ENCODE data around the gene MACROD2.

MACROD2 gene

DNA sequence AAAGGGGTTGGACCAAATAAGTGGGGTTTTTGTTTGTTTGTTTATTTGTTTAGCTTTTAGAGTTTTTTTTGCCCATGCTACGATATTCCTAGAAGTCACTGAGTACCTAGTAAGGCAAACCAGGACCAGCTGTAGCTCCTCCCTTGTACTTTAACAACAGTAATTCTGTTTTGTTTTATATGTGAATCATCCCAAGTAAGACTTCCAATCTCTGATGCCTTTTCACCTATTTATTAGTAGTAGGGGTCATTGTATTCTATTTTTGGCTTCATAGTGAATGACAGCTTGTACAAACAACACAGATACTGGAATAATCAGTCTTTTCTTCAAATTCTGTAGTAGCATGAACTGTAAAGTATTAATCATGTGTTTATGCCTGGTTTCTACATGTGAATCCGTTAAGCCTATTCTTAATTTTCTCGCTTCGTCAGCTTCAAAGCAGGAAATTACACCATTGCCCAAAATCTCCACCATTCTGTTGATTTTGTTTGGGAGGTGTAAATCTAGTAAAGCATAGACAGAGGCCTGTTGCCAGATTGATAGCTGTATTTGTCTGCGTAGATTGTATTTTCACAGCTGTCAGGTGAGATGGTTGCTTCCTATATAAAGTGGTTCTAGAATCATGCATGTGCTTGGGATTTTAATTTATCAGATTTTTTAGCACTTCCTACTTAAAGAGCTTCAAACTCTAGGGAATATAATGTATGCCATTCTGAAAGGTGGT is 493.6 kb downstream of the MACROD2 start:
- DNase-seq, result no peak

DNA sequence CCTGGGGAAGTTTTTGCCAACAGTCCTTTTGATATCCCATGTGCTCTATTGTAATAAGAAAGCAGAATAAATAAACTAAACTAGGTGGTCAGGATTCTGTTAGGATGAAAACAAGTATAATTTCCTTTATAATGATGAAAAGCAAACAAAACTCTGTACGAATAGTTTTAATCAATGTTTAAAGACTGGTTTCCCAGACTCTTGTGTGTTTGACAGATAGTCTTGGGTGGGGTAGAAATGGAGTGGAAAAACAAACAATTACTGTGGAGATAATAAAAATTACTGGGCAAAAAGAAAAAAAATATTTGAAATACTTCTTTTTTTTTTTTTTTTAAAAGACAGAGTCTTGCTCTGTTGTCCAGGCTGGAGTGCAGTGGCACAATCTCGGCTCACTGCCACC is 494.2 kb downstream of the MACROD2 start:
- no peak for DNase-seq

DNA sequence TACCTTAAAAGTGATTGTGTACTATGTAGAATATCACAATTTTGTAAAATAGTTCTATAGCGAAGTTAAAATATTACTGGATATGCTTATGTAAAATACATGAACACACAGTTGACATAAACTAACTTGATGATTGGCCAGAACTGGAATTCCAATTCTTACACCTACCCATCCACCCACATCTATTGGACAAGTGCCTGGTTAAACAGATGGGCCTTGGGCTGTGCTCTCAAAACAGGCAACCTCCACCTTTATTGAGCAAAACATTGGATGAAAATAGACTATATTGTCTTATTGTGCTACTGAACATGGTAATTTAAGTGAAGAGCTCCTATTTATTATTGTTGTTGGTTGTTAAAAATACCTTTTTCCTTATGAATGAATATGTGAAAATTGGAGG is 496.1 kb downstream of the MACROD2 start:
- no peak for DNase-seq

DNA sequence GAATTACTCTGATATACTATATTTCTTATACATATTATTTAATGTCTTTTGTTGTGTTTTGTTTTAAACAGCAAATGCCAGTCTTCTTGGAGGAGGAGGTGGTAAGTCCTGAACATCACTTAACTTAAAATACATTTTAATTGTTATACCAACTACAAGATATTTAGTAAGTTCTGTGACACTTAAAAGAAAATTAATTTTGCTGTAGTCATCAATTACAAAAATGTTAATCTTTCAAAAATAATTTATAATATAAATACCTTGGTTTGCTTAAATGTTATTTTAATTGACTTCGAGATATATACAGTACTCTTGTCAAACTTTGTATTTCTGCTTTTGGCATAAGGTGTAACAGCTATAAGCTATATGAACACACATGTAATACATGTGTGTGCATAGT is 498.1 kb downstream of the MACROD2 start:
- no peak for DNase-seq

DNA sequence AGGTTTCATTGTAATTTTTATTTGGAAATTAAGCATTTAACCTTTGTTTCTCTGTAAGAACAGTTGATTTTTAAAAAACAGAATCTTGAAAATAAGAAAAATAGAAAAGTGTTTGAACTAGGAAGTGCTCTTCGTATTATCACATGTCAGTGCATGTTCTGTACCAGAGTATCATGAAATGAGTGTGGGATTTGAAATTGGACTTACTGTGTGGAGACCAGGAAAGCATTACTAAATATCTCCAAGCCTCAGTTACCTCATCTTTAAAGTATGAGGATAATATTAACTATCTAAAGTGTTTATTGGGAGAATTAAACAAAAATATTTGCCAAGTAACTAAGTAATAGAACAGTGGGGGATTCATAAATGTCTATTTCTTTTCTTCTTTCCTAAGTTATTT is 499.0 kb downstream of the MACROD2 start:
- no peak for DNase-seq

DNA sequence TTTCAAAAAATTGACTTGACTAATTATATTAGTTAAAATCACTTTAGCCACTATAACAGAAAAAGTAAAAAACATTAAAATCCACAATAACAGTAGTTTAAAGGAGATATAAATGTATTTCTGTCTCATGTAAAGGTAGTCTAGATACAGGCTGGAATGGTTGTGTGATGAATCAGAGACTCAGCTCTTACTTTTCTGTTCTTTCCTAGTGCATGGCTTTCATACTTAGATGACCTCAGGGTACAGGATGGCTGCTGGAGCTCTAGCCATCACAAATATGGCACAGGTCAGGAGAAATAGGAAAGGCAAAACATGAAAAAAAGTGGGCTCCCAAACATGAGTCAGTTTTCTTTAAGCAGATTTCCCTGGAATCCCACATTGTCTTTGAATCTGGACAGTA is 499.8 kb downstream of the MACROD2 start:
- no peak for DNase-seq

DNA sequence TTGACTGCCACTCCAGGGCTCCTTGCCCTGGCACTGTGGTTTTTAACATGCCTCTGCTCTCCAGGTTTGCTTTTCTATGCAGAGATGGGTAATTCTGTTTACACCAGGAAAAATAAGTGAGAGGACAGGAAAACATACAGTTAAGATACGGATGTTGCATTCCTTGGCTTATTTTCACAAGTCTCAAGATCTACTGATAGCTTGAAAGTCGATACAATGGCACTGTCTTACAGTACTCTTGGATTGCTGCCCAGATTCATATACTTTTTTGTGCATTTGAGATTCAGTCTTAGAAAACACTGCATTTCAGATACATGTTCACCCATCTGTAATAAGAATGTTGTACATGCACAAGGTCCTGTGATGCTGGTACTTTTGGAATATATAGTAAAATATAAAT is 501.7 kb downstream of the MACROD2 start:
- no peak for DNase-seq

DNA sequence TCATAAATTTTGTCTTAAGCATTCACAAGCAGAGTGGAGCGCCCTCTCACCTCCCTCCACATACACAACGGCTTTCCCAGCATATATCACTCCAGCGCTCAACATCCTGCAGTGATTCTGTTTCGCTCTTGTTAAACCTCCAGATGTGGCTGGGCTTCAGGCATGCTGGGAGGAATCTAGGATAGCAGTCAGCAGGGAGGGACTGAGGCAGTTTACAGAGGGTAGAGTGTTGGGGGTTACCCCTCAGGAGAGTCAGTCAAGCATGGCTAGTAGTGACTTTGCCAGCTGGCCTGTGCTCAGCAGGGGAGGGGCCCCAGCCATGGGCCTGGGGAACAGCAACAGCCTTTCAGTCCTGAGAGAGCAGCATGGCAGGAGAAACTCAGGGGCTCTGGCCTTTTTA is 503.5 kb downstream of the MACROD2 start:
- DNase-seq, result no peak

DNA sequence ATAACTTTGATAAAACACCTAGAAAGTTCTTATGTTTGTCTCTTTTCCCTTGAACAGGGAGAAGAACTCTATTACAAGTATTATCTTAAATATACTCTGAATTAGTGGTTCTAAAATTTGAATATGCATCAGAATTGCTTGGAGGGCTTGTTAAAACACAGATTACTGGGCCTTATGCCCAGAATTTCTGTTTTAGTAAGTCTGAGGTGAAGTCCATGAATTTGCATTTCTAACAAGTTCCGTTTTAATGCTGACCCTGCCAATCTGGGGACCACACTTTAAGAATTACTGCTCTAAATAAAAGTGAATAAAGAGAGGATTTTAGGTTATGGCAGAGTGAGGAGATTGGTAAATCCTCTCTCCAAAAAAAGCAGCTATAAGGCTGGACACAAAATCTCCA is 510.2 kb downstream of the MACROD2 start:
- DNase-seq, result no peak

DNA sequence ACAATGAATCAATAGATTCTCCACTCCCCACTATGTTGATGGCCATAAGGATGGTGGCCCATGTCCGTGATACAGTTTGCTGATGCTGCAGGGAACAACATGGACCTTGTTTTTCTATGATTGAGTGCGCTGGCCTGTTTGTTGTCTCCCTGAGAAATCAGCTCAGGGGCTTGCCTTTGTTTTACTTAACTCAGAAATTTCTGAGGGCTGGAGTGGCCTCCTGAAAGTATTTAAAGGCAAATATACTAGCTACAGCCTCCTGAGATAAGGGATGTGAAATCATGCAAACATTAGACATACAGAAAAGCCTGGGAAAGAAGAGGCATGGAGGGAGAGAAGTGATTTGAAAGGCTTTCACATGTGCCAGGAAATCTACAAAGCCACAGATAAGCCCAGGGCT is 512.4 kb downstream of the MACROD2 start:
- no peak for DNase-seq

DNA sequence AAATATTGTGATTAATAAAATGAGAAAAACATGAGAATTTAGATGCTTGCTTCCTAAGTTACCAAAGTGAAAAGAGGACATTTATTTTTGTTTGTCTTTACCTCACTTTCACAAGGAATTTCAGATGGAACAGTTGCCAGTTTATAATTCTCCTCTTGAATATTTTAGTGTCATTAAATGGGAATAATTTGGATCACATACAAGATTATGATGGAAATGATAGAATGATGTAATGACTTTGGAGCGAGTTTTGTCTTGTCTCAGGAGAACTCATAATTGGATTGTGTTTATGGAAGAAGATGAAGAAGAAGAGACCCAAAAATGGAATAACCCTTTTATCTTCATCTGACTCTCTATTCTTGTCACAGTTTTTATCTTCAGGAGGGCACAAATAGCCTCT is 515.0 kb downstream of the MACROD2 start:
- no peak for DNase-seq

DNA sequence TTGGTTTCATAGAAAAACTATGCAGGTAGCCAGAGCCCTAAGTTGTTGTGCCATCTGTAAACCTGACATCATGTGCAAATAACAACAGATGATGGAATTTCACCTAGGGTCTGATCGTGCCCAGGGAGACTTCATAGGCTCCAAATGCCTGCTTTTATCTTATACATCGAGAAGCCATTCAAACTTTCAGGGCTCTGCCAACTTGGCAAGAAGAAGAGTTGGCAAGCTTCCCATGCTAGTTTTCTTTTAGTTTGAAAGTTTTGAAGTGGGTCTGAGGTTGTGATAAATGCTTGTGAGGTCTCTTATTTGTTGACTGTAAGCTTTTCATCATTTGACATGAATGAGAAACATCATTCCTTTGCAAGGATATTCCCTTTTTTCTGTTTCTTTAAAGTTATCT is 517.5 kb downstream of the MACROD2 start:
- no peak for DNase-seq

DNA sequence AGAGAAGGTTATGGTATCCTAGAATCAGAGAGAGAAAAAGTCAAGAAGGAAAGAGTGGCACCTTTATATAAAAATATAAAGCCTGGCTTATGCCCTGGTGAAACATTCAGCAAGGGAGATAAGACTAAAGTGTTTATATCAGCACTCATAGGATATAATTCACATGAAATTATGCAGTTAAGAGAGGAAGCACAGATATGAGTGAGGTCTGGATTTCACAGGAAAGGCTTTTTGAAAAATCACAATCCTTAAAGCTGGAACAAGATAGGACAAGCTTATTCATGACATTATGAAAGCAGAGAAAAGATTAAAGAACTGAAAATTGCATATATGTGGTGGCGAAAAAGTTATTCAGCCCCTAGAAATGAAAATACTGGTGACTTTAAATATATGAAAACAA is 523.3 kb downstream of the MACROD2 start:
- no peak for DNase-seq

DNA sequence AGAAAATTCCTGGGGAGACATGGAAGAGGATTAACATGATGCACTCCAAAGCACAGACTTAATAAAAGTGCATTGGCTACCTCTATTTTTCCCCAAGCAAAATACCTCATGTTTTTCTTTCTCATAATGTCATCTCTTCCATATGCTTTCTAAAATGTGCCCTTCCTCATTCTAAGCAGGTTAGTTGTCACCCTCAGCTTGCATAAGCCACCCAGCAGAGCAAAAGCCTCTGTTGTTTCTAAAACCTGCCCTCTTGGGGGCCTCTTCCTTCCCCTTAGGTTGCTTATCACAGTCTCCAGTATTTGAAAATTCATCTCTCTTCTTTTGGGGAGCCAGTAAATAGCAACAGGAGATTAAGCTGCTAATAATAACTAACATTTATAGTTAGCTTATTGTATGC is 525.7 kb downstream of the MACROD2 start:
- DNase-seq, result no peak

DNA sequence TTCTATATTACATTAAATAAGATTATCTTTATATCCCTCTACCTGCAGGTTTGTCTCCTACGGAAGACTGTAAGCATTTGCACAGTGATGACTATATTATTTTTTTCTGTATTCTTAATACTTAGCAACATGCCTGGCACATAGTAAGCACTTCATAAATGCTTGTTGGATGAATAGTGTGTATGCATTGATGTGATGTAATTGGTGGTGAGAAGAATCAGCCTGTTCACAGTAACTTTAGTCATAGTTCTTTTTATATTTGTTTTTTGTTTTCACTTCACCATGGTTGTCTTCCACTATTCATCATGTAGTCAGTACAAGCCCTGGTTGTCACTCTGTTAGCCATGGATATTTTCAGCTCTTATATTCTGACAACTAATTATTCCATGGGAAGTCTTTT is 526.1 kb downstream of the MACROD2 start:
- DNase-seq, result no peak

DNA sequence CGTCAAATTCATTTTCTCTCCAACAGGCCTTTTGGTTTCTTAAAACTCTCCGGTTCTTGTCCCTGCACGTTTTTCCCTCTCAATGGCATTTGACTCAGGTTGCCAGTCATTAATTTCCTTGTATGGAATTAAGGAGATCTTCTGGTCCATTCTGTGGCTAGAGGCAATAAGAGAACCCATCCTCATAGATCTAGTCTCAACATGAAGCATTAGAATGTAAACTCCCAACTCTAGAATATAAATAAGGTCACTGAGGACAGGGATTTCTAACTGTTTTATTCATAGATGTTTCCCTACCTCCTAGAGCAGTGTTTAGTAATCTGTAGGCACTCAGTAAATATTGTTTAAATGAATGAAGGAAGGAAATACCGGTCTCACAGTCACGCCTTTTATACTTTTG is 527.3 kb downstream of the MACROD2 start:
- DNase-seq, result no peak

DNA sequence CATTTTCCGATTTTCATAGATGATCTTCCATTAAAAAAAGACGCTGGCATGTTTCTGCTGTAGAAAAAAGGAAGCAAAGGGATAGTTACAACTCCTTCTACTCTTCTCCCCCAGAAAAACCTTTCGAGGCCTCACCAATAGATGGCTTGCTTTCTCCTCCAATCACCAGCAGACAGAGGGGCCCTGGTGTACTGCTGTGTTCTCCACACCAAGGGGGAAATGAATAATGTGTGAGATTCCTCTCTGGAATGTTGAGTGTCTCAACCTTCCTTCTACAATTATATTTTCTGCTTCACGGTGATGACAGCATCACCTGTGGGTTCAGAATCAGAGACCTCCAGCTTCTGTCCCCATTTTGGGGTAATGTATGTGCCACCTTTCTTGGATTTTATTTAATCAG is 527.8 kb downstream of the MACROD2 start:
- no peak for DNase-seq

DNA sequence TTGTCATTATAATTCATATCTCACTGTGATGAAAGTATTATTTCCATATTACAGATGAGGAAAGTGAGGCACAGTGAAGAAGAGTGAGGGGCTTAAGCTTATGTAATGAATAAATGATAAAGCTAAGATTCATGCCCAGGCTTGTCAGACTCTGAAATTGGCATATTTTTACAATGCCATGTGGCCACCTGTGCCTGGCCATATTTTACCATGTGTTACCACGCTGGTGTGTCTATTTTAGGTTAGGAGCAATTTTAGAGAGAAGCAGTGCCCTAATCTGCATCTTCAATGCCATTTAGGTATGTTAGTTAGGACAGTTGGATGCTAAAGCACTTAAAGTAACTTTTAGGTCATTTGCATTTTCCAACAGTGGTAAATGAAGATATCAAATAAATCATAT is 530.1 kb downstream of the MACROD2 start:
- DNase-seq, result no peak

DNA sequence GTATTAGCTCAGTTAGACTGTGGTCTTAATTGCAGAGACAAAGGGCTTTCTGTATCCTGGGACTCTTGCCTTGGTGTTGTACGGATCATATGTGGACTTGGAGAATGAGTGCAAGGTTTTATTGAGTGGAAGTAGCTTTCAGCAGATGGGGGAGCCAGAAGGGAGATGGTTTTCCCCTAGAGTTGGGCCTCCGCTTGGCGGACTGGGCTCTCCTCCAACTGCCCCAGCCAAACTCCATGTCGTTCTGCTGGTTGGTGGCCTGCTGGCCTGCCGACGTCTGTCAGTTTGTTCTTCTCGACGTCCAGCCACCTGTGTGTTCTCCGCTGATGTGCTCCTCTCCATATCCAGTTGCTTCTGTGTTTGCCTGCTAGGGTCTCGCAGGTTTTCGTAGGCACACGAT is 531.6 kb downstream of the MACROD2 start:
- no peak for DNase-seq

DNA sequence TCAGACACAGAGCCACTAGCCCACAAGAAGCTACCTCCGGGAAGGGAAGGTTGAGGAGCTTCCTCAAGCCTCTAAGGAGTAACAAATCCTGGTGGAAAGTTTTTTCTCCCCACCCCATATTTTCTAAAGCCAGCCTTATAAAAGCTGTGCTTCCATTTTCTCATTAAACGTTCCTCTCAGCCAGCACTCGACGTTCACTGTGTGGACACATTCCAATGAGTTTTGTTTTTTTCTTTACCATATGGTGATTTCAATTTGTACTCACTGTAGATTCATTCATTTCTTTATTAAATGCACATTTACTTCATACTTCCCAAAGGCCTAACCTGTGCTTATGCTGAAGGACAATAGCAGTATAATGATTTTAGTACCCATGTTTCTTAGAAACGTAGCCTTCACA is 536.5 kb downstream of the MACROD2 start:
- DNase-seq, result no peak

DNA sequence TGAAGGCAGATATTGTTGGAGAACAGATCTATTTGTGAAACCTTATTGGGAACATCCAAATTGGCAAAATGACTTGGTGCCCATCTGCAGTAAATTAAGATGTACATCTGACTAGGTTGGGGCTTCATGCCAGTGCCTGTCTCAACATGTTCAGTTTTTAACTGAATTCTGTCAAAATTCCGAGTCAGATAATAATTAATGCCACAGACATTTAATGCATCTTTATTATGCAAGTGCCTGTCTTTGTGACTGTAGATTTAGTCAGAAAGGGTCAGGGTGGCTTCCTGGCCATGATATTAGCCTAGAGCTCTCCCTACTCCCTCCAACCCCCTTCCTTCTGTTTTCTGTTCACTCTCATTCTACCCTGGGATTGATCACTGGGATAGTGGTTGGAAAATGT is 541.4 kb downstream of the MACROD2 start:
- no peak for DNase-seq

DNA sequence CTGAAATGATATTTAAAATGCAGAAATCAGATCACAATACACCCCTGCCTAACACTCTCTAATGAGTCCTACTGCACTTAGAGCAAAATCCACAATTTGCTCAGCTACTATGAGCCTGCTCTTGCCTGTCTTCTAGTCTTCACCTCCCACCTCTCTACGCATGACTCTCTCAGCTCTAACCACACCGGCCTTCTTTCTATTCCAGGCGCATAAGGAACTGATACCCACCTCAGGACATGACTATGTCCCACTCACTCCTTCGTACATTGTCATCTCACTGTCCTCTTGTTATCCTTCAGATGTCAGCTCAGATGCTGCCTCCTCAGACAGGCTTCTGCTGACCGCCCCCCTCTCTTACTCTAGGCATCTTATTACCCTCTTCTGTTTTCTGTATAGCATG is 543.1 kb downstream of the MACROD2 start:
- no peak for DNase-seq

DNA sequence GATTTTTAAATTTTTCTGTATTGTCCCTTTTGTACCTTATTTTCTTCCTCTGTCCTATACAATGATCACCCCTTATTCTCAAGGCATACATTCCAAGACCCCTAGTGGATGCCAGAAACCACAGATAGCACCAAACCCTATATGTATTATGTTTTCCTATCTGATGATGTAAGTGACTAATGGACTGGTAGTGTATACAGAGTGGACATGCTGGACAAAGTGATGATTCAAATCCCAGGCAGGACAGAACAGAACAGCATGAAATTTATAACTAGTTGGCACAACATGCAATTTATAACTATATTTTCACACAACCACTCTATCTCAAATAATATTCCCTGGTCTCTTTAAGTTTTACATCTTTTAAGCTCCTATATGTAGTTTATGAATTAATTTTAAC is 547.7 kb downstream of the MACROD2 start:
- no peak for DNase-seq

DNA sequence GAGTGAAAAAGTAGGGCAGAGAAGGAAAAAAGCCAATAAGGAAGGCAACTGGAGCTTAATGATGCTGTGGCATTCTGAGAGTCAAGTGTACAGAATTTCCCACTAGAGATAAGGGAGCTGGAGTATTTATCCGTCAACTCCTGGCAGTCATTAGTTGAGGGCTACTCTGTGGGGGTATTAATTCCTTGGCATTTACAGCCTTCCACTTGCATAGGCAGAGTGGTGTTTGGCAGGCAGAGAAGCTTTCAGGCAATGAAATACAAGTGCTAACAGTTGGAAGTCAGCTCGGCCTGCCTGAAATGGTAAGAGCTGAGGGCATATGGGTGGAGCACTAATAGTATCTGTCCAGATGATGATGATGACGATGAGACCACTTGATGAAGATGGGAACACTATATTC is 549.4 kb downstream of the MACROD2 start:
- DNase-seq, result no peak

DNA sequence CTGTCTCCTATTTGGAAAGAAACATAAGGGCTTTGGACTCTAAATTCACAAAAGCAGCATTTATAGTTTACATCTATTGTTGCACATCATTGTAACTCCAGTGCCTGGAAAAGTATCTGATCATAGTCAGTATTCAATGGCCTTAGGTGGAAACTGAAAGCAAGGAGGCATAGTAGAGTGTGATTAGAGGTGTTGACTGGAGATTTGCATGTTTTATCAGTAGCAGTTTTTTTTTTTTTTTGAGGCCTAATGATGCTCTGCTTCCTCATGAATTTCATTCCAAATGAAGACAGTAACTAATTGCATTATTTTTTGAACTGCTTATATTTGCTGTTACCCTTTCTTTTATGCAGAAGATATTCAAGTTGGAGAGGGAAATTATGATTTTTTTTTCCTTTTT is 555.3 kb downstream of the MACROD2 start:
- DNase-seq, result no peak

All from effector CD8-positive, alpha-beta T cell (primary cell).